NB4 (cell line): ENCODE results near the gene ROBO1.

Experiments
- DNase-seq: peaks from one replicate; pipeline ENCODE4 v3.0.0; 2010; ENCODE audit warnings: low read depth
- H3K4me3 ChIP-seq: one replicate; pipeline ENCODE4 v1.5.1; 2011; ENCODE audit warnings: mild to moderate bottlenecking, low read depth, low read length, moderate library complexity
- CTCF ChIP-seq: IDR thresholded peaks from one replicate; pipeline ENCODE4 v1.5.1; 2012; ENCODE audit warnings: low read depth, low read length
- MAX ChIP-seq: IDR thresholded peaks from 2 replicates; pipeline ENCODE4 v1.6.1; 2011; ENCODE audit warnings: low read depth, low read length
- MYC ChIP-seq: IDR thresholded peaks from 2 replicates; pipeline ENCODE4 v1.6.1; 2011; ENCODE audit warnings: low read depth, low read length
- POLR2A ChIP-seq: IDR thresholded peaks from 2 replicates; pipeline ENCODE4 v1.6.1; 2011; ENCODE audit warnings: mild to moderate bottlenecking; ENCODE audit not compliant: insufficient read length; ENCODE audit errors: extremely low read depth

ROBO1 gene

GRCh38 chr3:78875851-78876250, 891.9 kb downstream of the ROBO1 start:
- no peak overlapping the region for H3K4me3 ChIP-seq
- DNase-seq = no peak
- TF ChIP-seq CTCF (no peak), POLR2A (no peak), MAX (no peak), MYC (no peak)

GRCh38 chr3:78875436-78875835, 892.4 kb downstream of the ROBO1 start:
- no peak overlapping the region for H3K4me3 ChIP-seq

GRCh38 chr3:78873641-78874040, 894.2 kb downstream of the ROBO1 start:
- TF ChIP-seq MAX (no peak), CTCF (no peak), POLR2A (no peak), MYC (no peak)
- no peak for DNase-seq
- no peak overlapping the region for H3K4me3 ChIP-seq

More at GRCh38 chr3:78875436-78875835, 892.4 kb downstream of the ROBO1 start:
- no peak for TF ChIP-seq CTCF
- DNase-seq = no peak

GRCh38 chr3:78872195-78872594, 895.6 kb downstream of the ROBO1 start:
- TF ChIP-seq POLR2A = no peak
- no peak for TF ChIP-seq CTCF
- TF ChIP-seq MAX = no peak
- TF ChIP-seq MYC = no peak

GRCh38 chr3:78871048-78871447, 896.8 kb downstream of the ROBO1 start:
- no peak overlapping the region for H3K4me3 ChIP-seq
- TF ChIP-seq POLR2A (no peak), CTCF (no peak), MYC (no peak), MAX (no peak)
- DNase-seq = no peak

More at GRCh38 chr3:78872195-78872594, 895.6 kb downstream of the ROBO1 start:
- H3K4me3 ChIP-seq = no peak overlapping the region
- DNase-seq = no peak

- TF ChIP-seq MAX = no peak
- no peak for TF ChIP-seq CTCF
- TF ChIP-seq POLR2A = no peak
- no peak for TF ChIP-seq MYC
- DNase-seq = no peak
- H3K4me3 ChIP-seq = no peak overlapping the region
These were observed 897.3 kb downstream of the ROBO1 start for GRCh38 chr3:78870484-78870883.
